SU-DHL-6 (cell line): Measurements from ENCODE around the gene ACACA.

Source experiments
- H2AFZ ChIP-seq: fragments of 200-600 bp; sonication (generic); 2 replicates; pipeline ENCODE4 v1.6.1; 2014; ENCODE audit warnings: low read depth, mild to moderate bottlenecking, moderate library complexity, mixed read lengths, antibody characterized with exemption, low read length; ENCODE audit not compliant: severe bottlenecking
- H3F3A ChIP-seq: fragments of 200-600 bp; shearing (Covaris generic); 2 replicates; pipeline ENCODE4 v1.6.0; 2016; ENCODE audit warnings: antibody characterized with exemption, mild to moderate bottlenecking; ENCODE audit not compliant: insufficient read depth
- H3K27ac ChIP-seq: fragments of 200-600 bp; sonication (generic); 2 replicates; pipeline ENCODE4 v1.5.1; 2016; ENCODE audit warnings: low read depth, mild to moderate bottlenecking, low read length, moderate library complexity, mixed read lengths
- H3K27me3 ChIP-seq: fragments of 200-600 bp; sonication (generic), shearing (Covaris generic); 2 replicates; pipeline ENCODE4 v1.6.0; 2014; ENCODE audit warnings: mild to moderate bottlenecking, low read length
- H3K36me3 ChIP-seq: fragments of 200-600 bp; sonication (generic); 2 replicates; pipeline ENCODE4 v1.6.1; 2014; ENCODE audit warnings: mild to moderate bottlenecking, low read length, mixed read lengths
- H3K4me2 ChIP-seq: fragments of 300-600, 200-600 bp; shearing (Covaris generic), sonication (generic); 2 replicates; pipeline ENCODE4 v1.6.0; 2014; ENCODE audit warnings: low read length, low read depth, mild to moderate bottlenecking; ENCODE audit not compliant: poor library complexity, severe bottlenecking
- H3K4me3 ChIP-seq: fragments of 200-600 bp; sonication (generic); 2 replicates; pipeline ENCODE4 v1.5.1; 2014; ENCODE audit warnings: antibody characterized with exemption, low read length, mild to moderate bottlenecking, mixed read lengths; ENCODE audit not compliant: insufficient read depth, poor library complexity, severe bottlenecking
- H3K79me2 ChIP-seq: fragments of 200-600 bp; sonication (generic); 2 replicates; pipeline ENCODE4 v1.6.1; 2014; ENCODE audit warnings: mild to moderate bottlenecking, low read length, moderate library complexity; ENCODE audit not compliant: insufficient read depth
- H3K9ac ChIP-seq: fragments of 200-600 bp; sonication (generic); 2 replicates; pipeline ENCODE4 v1.7.0; 2014; ENCODE audit warnings: mild to moderate bottlenecking, low read length
- H3K9me2 ChIP-seq: fragments of 200-600 bp; sonication (generic); replicated peaks from 2 replicates; pipeline ENCODE4 v1.6.1; 2014; ENCODE audit warnings: low read length; ENCODE audit not compliant: insufficient read depth
- H3K9me3 ChIP-seq: fragments of 200-600 bp; sonication (generic); 2 replicates; pipeline ENCODE4 v1.6.1; 2014; ENCODE audit warnings: low read length, mixed read lengths; ENCODE audit not compliant: insufficient read depth
- H4K20me1 ChIP-seq: fragments of 200-600 bp; sonication (generic); 2 replicates; pipeline ENCODE4 v1.6.1; 2014; ENCODE audit warnings: low read depth, mild to moderate bottlenecking, antibody characterized with exemption, low read length, moderate library complexity, mixed read lengths
- CTCF ChIP-seq: fragments of 200-600 bp; sonication (generic); IDR thresholded peaks from one replicate; pipeline ENCODE4 v1.5.1; 2017; ENCODE audit warnings: antibody characterized with exemption, mild to moderate bottlenecking, low read length, moderate library complexity; ENCODE audit not compliant: insufficient read depth, poor library complexity, severe bottlenecking
- EZH2phosphoT487 ChIP-seq: fragments of 200-600 bp; sonication (generic), shearing (Covaris generic); conservative IDR thresholded peaks from 2 replicates; pipeline ENCODE4 v1.6.1; 2018; ENCODE audit warnings: mild to moderate bottlenecking, antibody characterized with exemption, low read length, moderate library complexity, mixed read lengths

The ACACA gene

GRCh38 chr17:37295888-37296287 is 110.7 kb downstream of the ACACA start:
- Histone ChIP-seq H3K27me3 (no peaks in the 10 kb centered on the region), H3K79me2 (peaks cover 48% of the 10 kb centered on the region), H3K9me2 (no peaks in the 10 kb centered on the region), H4K20me1 (no peaks in the 10 kb centered on the region), H3K9me3 (no peaks in the 10 kb centered on the region), H3K27ac (no peak overlapping the region), H3F3A (0 out of 2 replicates have a peak, but pooled peaks cover 4% of the 10 kb centered on the region), H3K4me3 (no peak overlapping the region), H3K9ac (no peak overlapping the region), H3K4me2 (no peak overlapping the region), H3K36me3 (0 out of 2 replicates have a peak, but pooled peaks cover 4% of the 10 kb centered on the region), H2AFZ (no peak overlapping the region)
- TF ChIP-seq EZH2phosphoT487 (no peak), CTCF (no peak)

GRCh38 chr17:37294888-37295287 is 111.7 kb downstream of the ACACA start:
- peaks cover 39% of the 10 kb centered on the region for H3K79me2 ChIP-seq
- H3K27me3 ChIP-seq = no peaks in the 10 kb centered on the region
- H3K9ac ChIP-seq = no peak overlapping the region
- H3K4me2 ChIP-seq = no peak overlapping the region
- no peaks in the 10 kb centered on the region for H3K9me3 ChIP-seq
- no peaks in the 10 kb centered on the region for H3K9me2 ChIP-seq
- H3K4me3 ChIP-seq = no peak overlapping the region
- 0 out of 2 replicates have a peak, but pooled peaks cover 4% of the 10 kb centered on the region for H3K36me3 ChIP-seq
- H2AFZ ChIP-seq = no peak overlapping the region
- TF ChIP-seq CTCF = no peak
- no peak for TF ChIP-seq EZH2phosphoT487
- H4K20me1 ChIP-seq = no peaks in the 10 kb centered on the region
- no peaks in the 10 kb centered on the region for H3F3A ChIP-seq
- H3K27ac ChIP-seq = no peak overlapping the region

- Histone ChIP-seq H3K27me3 (no peaks in the 10 kb centered on the region), H3K36me3 (0 out of 2 replicates have a peak, but pooled peaks cover 4% of the 10 kb centered on the region), H3F3A (no peaks in the 10 kb centered on the region), H3K27ac (no peak overlapping the region), H3K4me3 (no peak overlapping the region), H2AFZ (no peak overlapping the region), H4K20me1 (no peaks in the 10 kb centered on the region), H3K9me2 (no peaks in the 10 kb centered on the region), H3K79me2 (peaks cover 34% of the 10 kb centered on the region), H3K4me2 (no peak overlapping the region), H3K9me3 (no peaks in the 10 kb centered on the region), H3K9ac (no peak overlapping the region)
- TF ChIP-seq CTCF = no peak
- TF ChIP-seq EZH2phosphoT487 = no peak
Observed at GRCh38 chr17:37293770-37294169, 112.9 kb downstream of the ACACA start.
